Activated CD8-positive, alpha-beta memory T cell treated with anti-CD3 and anti-CD28 coated beads, Interleukin-2, amount 50 U/mL, for 1 hour (primary cell): ENCODE data around the gene HDDC3.
"Not testable (repeated sequence)": the region's sequence is repeated elsewhere in the genome, so short reads cannot be mapped to it uniquely, and the experiment has no call there.

ENCODE experiments used
- DNase-seq: peaks from one replicate; pipeline ENCODE4 v3.0.0-alpha.2; 2020; ENCODE audit errors: extremely low read depth

The HDDC3 gene

GRCh38 chr15:90909976-90910375, 22.4 kb downstream of the HDDC3 start:
- DNase-seq = no peak

- not testable (repeated sequence) for DNase-seq
Observed at GRCh38 chr15:90909449-90909848, 22.9 kb downstream of the HDDC3 start.

- DNase-seq = no peak
Observed at GRCh38 chr15:90907838-90908507, 24.4 kb downstream of the HDDC3 start.

- DNase-seq = no peak
Observed at GRCh38 chr15:90907051-90907660, 25.2 kb downstream of the HDDC3 start.

GRCh38 chr15:90906181-90906849, 26.0 kb downstream of the HDDC3 start:
- no peak for DNase-seq

GRCh38 chr15:90905306-90906180, 26.8 kb downstream of the HDDC3 start:
- DNase-seq = no peak

GRCh38 chr15:90904746-90905145, 27.6 kb downstream of the HDDC3 start:
- no peak for DNase-seq

- no peak for DNase-seq
Observed at GRCh38 chr15:90903733-90904536, 28.4 kb downstream of the HDDC3 start.

- DNase-seq = no peak
Observed at GRCh38 chr15:90902840-90903732, 29.3 kb downstream of the HDDC3 start, which contains the start of gene MAN2A2. Gene MAN2A2 (plus strand): TSS chr15:90903302. CDS start chr15:90904208, 906 bp downstream.

GRCh38 chr15:90902040-90902839, 30.1 kb downstream of the HDDC3 start:
- DNase-seq = no peak

GRCh38 chr15:90901175-90902039, 30.9 kb downstream of the HDDC3 start:
- no peak for DNase-seq

GRCh38 chr15:90897131-90897655, 35.2 kb downstream of the HDDC3 start:
- DNase-seq = not testable (repeated sequence)

GRCh38 chr15:90895571-90896117, 36.7 kb downstream of the HDDC3 start:
- no peak for DNase-seq

GRCh38 chr15:90893175-90894090, 38.9 kb downstream of the HDDC3 start:
- DNase-seq = no peak

- DNase-seq = no peak
Observed at GRCh38 chr15:90892498-90893174, 39.7 kb downstream of the HDDC3 start.

GRCh38 chr15:90892023-90892422, 40.3 kb downstream of the HDDC3 start:
- no peak for DNase-seq
